Fibroblast of the aortic adventitia (primary cell): ENCODE data around the gene ARID1B. TPM values are rescaled to one million over a fixed set of nuclear protein-coding genes. Genes with fewer than 3 reads are reported as not detected.

Source experiments
- DNase-seq: peaks from one replicate; pipeline ENCODE4 v3.0.0-alpha.2; 2010; ENCODE audit warnings: low read depth
- H3K4me3 ChIP-seq: 2 replicates; pipeline ENCODE4 v1.5.1; 2011; ENCODE audit warnings: low read depth, mild to moderate bottlenecking, control low read depth, low read length, moderate library complexity
- CTCF ChIP-seq: IDR thresholded peaks from 2 replicates; pipeline ENCODE4 v1.5.1; 2011; ENCODE audit warnings: mild to moderate bottlenecking, low read length, control low read depth, inconsistent platforms; ENCODE audit not compliant: insufficient read depth
- total RNA-seq: library from RNA; depleted of rRNA; stranded (reverse); fragments of >200 nt; gene quantifications from 2 replicates; pipeline ENCODE4 v1.2.3, GENCODE V29; 2012; ENCODE audit warnings: low replicate concordance

The ARID1B gene
- total RNA-seq, 1 donor, result 55.9 TPM

- no peak for TF ChIP-seq CTCF
- DNase-seq, result peak; percentile 59
- peak overlapping the region; percentile 88 for H3K4me3 ChIP-seq
Measured at GRCh38 chr6:156782691-156783320, 5.6 kb downstream of the ARID1B start.

GRCh38 chr6:156783958-156784357 lies 6.8 kb downstream of the ARID1B start:
- peak overlapping the region; percentile 37 for H3K4me3 ChIP-seq
- no peak for TF ChIP-seq CTCF
- DNase-seq, result no peak

- no peak for DNase-seq
- TF ChIP-seq CTCF, result no peak
- H3K4me3 ChIP-seq, result no peak overlapping the region
Measured at GRCh38 chr6:156786652-156787051, 9.5 kb downstream of the ARID1B start.

GRCh38 chr6:156787569-156788492 lies 10.7 kb downstream of the ARID1B start:
- no peak for TF ChIP-seq CTCF
- H3K4me3 ChIP-seq, result no peak overlapping the region
- DNase-seq, result no peak

- H3K4me3 ChIP-seq, result no peak overlapping the region
- no peak for DNase-seq
- no peak for TF ChIP-seq CTCF
Measured at GRCh38 chr6:156789081-156789943, 12.1 kb downstream of the ARID1B start.

- TF ChIP-seq CTCF, result no peak
- no peak for DNase-seq
- H3K4me3 ChIP-seq, result no peak overlapping the region
Measured at GRCh38 chr6:156790711-156791319, 13.6 kb downstream of the ARID1B start.
